WERI-Rb-1 (cell line): ENCODE data around the gene GPR132.

Source experiments
- DNase-seq: peaks from one replicate; pipeline ENCODE4 v3.0.0-alpha.2; 2020
- H3K27ac ChIP-seq: fragments of 250-450 bp; sonication (Bioruptor Pico); 2 replicates; pipeline ENCODE4 v1.5.1; 2020; ENCODE audit warnings: mild to moderate bottlenecking, moderate library complexity
- H3K27me3 ChIP-seq: fragments of 250-450 bp; sonication (Bioruptor Pico); 2 replicates; pipeline ENCODE4 v1.5.1; 2021; ENCODE audit warnings: mild to moderate bottlenecking, low read depth, moderate library complexity; ENCODE audit not compliant: insufficient read depth, severe bottlenecking
- H3K36me3 ChIP-seq: fragments of 250-450 bp; sonication (Bioruptor Pico); 2 replicates; pipeline ENCODE4 v1.5.1; 2020; ENCODE audit warnings: mild to moderate bottlenecking, moderate library complexity
- H3K4me3 ChIP-seq: 2 replicates; pipeline ENCODE4 v1.5.1; 2011; ENCODE audit warnings: low read depth, mild to moderate bottlenecking, control low read depth, low read length
- H3K9me3 ChIP-seq: fragments of 250-450 bp; sonication (Bioruptor Pico); 2 replicates; pipeline ENCODE4 v1.5.1; 2021; ENCODE audit warnings: mild to moderate bottlenecking, moderate library complexity; ENCODE audit not compliant: severe bottlenecking
- CTCF ChIP-seq: IDR thresholded peaks from 2 replicates; pipeline ENCODE4 v1.5.1; 2011; ENCODE audit warnings: low read depth, mild to moderate bottlenecking, control low read depth, inconsistent platforms, low read length

GPR132 gene

GRCh38 chr14:105077649-105077995, 12.4 kb upstream of the GPR132 start:
- Histone ChIP-seq H3K27ac (no peak overlapping the region; the same call in 1 of the 2 replicates), H3K36me3 (no peaks in the 10 kb centered on the region), H3K9me3 (peaks cover 4% of the 10 kb centered on the region), H3K4me3 (no peak overlapping the region), H3K27me3 (no peaks in the 10 kb centered on the region)
- no peak for DNase-seq
- no peak for TF ChIP-seq CTCF

GRCh38 chr14:105076805-105077648, 11.8 kb upstream of the GPR132 start:
- DNase-seq = no peak
- TF ChIP-seq CTCF = no peak
- peaks cover 4% of the 10 kb centered on the region for H3K9me3 ChIP-seq
- H3K27me3 ChIP-seq = no peaks in the 10 kb centered on the region
- no peaks in the 10 kb centered on the region for H3K36me3 ChIP-seq
- H3K4me3 ChIP-seq = no peak overlapping the region
- H3K27ac ChIP-seq = no peak overlapping the region; the same call in 1 of the 2 replicates

GRCh38 chr14:105076296-105076804, 11.1 kb upstream of the GPR132 start:
- no peaks in the 10 kb centered on the region for H3K27me3 ChIP-seq

GRCh38 chr14:105075379-105076295, 10.4 kb upstream of the GPR132 start:
- no peak for TF ChIP-seq CTCF
- no peaks in the 10 kb centered on the region for H3K27me3 ChIP-seq
- no peak overlapping the region for H3K4me3 ChIP-seq
- peak; percentile 89 for DNase-seq
- peaks cover 4% of the 10 kb centered on the region for H3K9me3 ChIP-seq
- peak overlapping the region; percentile 89 for H3K27ac ChIP-seq
- H3K36me3 ChIP-seq = no peaks in the 10 kb centered on the region

More at GRCh38 chr14:105076296-105076804, 11.1 kb upstream of the GPR132 start:
- no peaks in the 10 kb centered on the region for H3K36me3 ChIP-seq
- DNase-seq = no peak
- H3K4me3 ChIP-seq = no peak overlapping the region
- H3K9me3 ChIP-seq = peaks cover 4% of the 10 kb centered on the region
- H3K27ac ChIP-seq = peak overlapping the region; percentile 89
- TF ChIP-seq CTCF = no peak

GRCh38 chr14:105074601-105075053, 9.4 kb upstream of the GPR132 start:
- Histone ChIP-seq H3K36me3 (no peaks in the 10 kb centered on the region), H3K27ac (peak overlapping the region; percentile 64), H3K27me3 (no peaks in the 10 kb centered on the region), H3K4me3 (no peak overlapping the region), H3K9me3 (no peaks in the 10 kb centered on the region)
- TF ChIP-seq CTCF = no peak
- DNase-seq = peak; percentile 36
